ENCODE data around the gene HSPB6.

DNA sequence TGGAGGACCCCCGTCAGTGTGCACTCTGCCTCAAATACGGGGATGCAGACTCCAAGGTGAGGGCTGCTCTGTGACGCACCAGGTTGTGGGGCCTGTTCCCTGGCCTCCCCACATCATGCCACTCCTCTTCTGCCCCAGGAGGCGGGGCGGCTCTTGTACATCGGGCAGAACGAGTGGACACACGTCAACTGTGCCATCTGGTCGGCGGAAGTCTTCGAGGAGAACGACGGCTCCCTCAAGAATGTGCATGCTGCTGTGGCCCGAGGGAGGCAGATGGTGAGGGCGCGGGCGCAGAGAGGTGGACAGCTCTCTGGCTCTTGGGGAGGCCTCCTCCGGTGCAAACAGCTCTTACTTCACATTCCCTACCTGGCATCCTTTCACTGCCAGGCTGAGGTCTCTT, 27.8 kb downstream of the HSPB6 start:
- TF ChIP-seq, protein P1, sequence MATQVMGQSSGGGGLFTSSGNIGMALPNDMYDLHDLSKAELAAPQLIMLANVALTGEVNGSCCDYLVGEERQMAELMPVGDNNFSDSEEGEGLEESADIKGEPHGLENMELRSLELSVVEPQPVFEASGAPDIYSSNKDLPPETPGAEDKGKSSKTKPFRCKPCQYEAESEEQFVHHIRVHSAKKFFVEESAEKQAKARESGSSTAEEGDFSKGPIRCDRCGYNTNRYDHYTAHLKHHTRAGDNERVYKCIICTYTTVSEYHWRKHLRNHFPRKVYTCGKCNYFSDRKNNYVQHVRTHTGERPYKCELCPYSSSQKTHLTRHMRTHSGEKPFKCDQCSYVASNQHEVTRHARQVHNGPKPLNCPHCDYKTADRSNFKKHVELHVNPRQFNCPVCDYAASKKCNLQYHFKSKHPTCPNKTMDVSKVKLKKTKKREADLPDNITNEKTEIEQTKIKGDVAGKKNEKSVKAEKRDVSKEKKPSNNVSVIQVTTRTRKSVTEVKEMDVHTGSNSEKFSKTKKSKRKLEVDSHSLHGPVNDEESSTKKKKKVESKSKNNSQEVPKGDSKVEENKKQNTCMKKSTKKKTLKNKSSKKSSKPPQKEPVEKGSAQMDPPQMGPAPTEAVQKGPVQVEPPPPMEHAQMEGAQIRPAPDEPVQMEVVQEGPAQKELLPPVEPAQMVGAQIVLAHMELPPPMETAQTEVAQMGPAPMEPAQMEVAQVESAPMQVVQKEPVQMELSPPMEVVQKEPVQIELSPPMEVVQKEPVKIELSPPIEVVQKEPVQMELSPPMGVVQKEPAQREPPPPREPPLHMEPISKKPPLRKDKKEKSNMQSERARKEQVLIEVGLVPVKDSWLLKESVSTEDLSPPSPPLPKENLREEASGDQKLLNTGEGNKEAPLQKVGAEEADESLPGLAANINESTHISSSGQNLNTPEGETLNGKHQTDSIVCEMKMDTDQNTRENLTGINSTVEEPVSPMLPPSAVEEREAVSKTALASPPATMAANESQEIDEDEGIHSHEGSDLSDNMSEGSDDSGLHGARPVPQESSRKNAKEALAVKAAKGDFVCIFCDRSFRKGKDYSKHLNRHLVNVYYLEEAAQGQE (IDR thresholded peaks at IDR 0.05; ENCODE audit: insufficient read depth in 1 of 2, low read depth in 2 of 2, low read length in 2 of 2), result no peak
- TF ChIP-seq FOXP2 (optimal IDR thresholded peaks at IDR 0.05; ENCODE audit: borderline replicate concordance, extremely low read depth, extremely low read length, insufficient read depth), result no peak
- TF ChIP-seq POLR2AphosphoS5 (IDR thresholded peaks at IDR 0.05; ENCODE audit: low read depth, low read length), result no peak
